ENCODE results near the gene RPL11.

GRCh38 chr1:23679815-23680214 lies 11.8 kb upstream of the RPL11 start:
- TF ChIP-seq CTCF (optimal IDR thresholded peaks at IDR 0.05 in 1 of 3, IDR thresholded peaks at IDR 0.05 in 1 of 3, conservative IDR thresholded peaks at IDR 0.05 in 1 of 3; ENCODE audit: extremely low read depth in 1 of 3, insufficient read depth in 2 of 3, low read length in 3 of 3) (no peak), EZH2 (IDR thresholded peaks at IDR 0.05; ENCODE audit: low read length) (no peak)

All from keratinocyte (primary cell).